GM06990 (cell line): ENCODE data around the gene HCLS1.

Experiments used
- DNase-seq: peaks from one replicate; pipeline ENCODE4 v3.0.0-alpha.2; 2011; ENCODE audit not compliant: insufficient read length; ENCODE audit errors: extremely low read depth
- H3K27me3 ChIP-seq: replicated peaks from 2 replicates; pipeline ENCODE4 v1.6.0; 2011; ENCODE audit warnings: low read length; ENCODE audit not compliant: control insufficient read depth, insufficient read depth
- H3K36me3 ChIP-seq: 2 replicates; pipeline ENCODE4 v1.5.1; 2011; ENCODE audit warnings: low read length; ENCODE audit not compliant: control insufficient read depth, insufficient read depth
- H3K4me3 ChIP-seq: replicated peaks from 2 replicates; pipeline ENCODE4 v1.5.1; 2011; ENCODE audit warnings: low read depth, mild to moderate bottlenecking, control low read depth, low read length
- TF ChIP-seq, protein P1 (sequence below): IDR thresholded peaks from 2 replicates; pipeline ENCODE4 v1.5.1; 2011; ENCODE audit warnings: low read length, control low read depth, mild to moderate bottlenecking, inconsistent platforms; ENCODE audit not compliant: insufficient read depth, poor library complexity, severe bottlenecking

The HCLS1 gene

DNA sequence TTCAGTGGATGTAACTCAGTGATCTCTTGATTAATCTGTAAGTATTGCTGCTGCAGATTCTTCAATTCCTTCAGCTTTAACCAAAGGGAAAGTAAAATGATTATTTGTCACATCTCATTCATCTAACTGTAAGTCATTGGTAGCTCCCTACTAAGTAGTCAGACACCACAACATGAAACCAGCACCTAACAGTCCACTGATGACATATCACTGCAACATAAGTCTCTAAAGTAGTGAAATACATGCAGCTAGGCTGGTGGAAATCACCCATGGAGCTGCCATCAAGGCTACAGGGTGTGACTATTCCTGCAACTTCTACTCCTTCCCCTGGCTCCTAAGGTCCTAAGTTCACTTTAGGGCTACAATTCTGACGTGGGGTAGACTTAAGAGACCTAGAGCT is 21.1 kb upstream of the HCLS1 start:
- TF ChIP-seq, protein P1, sequence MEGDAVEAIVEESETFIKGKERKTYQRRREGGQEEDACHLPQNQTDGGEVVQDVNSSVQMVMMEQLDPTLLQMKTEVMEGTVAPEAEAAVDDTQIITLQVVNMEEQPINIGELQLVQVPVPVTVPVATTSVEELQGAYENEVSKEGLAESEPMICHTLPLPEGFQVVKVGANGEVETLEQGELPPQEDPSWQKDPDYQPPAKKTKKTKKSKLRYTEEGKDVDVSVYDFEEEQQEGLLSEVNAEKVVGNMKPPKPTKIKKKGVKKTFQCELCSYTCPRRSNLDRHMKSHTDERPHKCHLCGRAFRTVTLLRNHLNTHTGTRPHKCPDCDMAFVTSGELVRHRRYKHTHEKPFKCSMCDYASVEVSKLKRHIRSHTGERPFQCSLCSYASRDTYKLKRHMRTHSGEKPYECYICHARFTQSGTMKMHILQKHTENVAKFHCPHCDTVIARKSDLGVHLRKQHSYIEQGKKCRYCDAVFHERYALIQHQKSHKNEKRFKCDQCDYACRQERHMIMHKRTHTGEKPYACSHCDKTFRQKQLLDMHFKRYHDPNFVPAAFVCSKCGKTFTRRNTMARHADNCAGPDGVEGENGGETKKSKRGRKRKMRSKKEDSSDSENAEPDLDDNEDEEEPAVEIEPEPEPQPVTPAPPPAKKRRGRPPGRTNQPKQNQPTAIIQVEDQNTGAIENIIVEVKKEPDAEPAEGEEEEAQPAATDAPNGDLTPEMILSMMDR: no peak
- Histone ChIP-seq H3K27me3 (no peaks in the 10 kb centered on the region), H3K36me3 (peaks cover 6% of the 10 kb centered on the region), H3K4me3 (no peak overlapping the region)
- no peak for DNase-seq

DNA sequence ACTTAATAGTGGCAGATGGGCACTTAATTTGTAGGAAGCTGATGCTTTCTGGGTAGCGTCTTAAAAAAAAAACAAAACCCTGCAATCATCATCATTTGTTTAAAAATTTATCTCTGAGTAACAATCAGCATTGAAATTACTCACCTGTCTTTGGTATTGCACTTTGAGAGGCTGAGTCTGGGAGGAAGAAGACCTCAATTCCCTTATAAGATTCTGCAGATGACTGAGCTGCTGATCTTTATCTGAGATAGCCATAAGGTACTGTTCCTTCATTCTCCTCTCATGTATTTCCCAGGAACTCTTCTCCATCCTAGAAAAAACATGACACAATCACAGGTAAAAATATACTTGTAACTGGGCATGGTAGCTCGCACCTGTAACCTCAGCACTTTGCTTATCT is 16.4 kb upstream of the HCLS1 start:
- no peaks in the 10 kb centered on the region for H3K27me3 ChIP-seq
- peaks cover 14% of the 10 kb centered on the region for H3K36me3 ChIP-seq
- TF ChIP-seq, protein P1: no peak
- no peak overlapping the region for H3K4me3 ChIP-seq
- DNase-seq: no peak

DNA sequence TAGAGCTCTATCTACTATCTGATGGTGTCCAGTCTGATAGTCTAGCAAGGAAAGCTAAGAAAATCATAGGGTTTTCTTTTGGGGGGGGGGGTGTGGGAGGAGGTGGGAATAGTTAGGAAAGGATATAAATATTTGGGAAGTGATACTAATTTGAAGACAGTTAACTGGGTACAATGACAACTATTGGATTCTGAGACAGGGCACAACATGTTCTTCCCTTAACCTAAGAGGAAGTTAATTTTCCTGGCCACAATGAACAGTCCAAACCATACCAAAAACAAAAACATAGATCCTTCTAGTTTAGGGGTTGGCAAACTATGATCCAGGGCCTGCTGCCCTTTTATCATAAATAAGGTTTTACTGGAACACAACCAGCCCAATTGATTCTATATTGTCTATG is 10.0 kb upstream of the HCLS1 start:
- TF ChIP-seq, protein P1: no peak
- H3K36me3 ChIP-seq: peaks cover 8% of the 10 kb centered on the region
- no peak overlapping the region for H3K4me3 ChIP-seq
- H3K27me3 ChIP-seq: no peaks in the 10 kb centered on the region
- no peak for DNase-seq

DNA sequence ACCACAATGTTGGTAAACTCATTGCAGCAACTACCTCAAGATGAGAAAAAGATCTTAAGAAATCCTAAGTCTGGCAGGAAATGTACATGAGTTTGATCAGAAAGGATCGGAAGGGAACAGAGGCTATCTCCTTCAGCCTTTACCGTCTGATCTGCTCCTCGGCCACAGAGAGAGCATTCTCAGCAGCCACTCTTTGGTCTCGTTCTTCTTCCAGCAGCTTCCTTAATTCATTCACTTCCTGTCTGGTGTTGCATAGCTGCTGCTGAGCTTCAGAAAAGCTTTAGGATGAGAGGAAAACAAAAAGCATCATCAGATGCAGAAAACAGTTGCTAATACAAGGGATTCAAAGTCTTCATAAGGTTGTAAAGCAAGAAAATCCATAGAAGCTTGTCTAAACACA is 6.6 kb upstream of the HCLS1 start:
- no peaks in the 10 kb centered on the region for H3K27me3 ChIP-seq
- TF ChIP-seq, protein P1: no peak
- no peak for DNase-seq
- H3K4me3 ChIP-seq: no peak overlapping the region
- H3K36me3 ChIP-seq: peaks cover 13% of the 10 kb centered on the region

DNA sequence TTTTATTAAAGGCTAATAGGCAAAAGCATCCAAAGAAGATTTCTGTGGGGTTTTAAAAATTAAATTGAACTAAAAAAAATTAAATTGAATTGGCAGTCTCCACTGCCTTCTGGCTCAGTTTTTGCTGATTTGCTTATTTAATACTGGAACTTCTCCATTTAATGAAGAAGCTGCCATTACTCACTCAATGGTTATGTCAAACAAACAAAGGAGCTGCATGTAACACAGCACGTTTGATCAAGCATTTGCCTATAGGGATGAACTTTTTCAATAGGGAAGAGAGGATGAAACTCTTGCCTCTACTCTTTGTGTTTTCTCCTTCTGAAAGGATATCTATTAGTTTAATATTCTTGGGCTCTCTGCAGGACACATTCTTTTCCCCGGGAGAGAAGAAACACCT is 4.8 kb upstream of the HCLS1 start:
- H3K4me3 ChIP-seq: no peak overlapping the region
- TF ChIP-seq, protein P1: no peak
- DNase-seq: no peak
- H3K36me3 ChIP-seq: peaks cover 13% of the 10 kb centered on the region
- no peaks in the 10 kb centered on the region for H3K27me3 ChIP-seq

DNA sequence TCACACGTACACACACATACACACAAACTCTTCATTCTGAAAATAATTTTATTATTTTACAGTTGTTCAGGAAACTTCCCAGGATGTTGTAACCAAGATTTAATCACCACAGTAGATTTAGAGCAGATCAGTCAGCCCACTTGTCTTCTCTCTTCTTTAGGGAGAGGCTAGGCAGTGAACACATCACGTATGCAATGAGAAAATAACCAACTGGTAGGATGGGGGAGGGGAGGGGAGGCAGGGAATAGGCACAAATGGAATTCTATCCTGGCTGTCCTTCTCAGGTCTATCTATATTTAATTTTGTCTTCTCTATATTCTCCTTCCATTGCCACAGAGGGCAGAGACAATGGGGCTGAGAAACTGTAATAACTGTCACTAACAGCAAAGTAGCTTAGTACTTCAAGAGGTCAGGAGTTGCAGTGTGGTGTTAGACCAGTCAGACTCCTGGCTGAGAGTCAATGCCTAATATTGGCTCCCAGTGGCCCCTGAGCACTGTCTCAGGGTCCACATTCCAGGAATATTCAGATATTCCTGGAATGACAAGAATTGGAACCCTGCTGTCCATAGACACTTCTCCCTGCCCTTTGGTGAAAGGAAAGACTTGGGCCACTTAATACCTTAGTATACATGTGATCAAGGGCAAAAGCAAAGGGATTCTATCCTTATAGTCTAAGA is 2.6 kb upstream of the HCLS1 start:
- DNase-seq: no peak
- H3K27me3 ChIP-seq: no peaks in the 10 kb centered on the region
- TF ChIP-seq, protein P1: no peak
- H3K4me3 ChIP-seq: no peak overlapping the region
- peaks cover 14% of the 10 kb centered on the region for H3K36me3 ChIP-seq
